Muscle layer of colon (tissue), 2 donors: Measurements from ENCODE around the gene AGAP1.

Source experiments
- H3K27ac ChIP-seq: one replicate; pipeline ENCODE4 v1.7.0; 2013; ENCODE audit warnings: low read depth, mild to moderate bottlenecking, low read length, moderate library complexity
- H3K27me3 ChIP-seq, 2 donors: one replicate each; pipeline ENCODE4 v1.7.0; 2013; ENCODE audit warnings: low read length in 2 of 2, mild to moderate bottlenecking in 2 of 2; ENCODE audit not compliant: insufficient read depth in 2 of 2, control insufficient read depth in 1 of 2
- H3K36me3 ChIP-seq: one replicate; pipeline ENCODE4 v1.7.0; 2013; ENCODE audit warnings: mild to moderate bottlenecking, low read length; ENCODE audit not compliant: insufficient read depth
- H3K4me1 ChIP-seq: one replicate; pipeline ENCODE4 v1.7.0; 2013; ENCODE audit warnings: mild to moderate bottlenecking, low read length; ENCODE audit not compliant: insufficient read depth
- H3K4me3 ChIP-seq, 2 donors: one replicate each; pipeline ENCODE4 v1.7.0; 2013; ENCODE audit warnings: low read length in 2 of 2, low read depth in 1 of 2, mild to moderate bottlenecking in 1 of 2, moderate library complexity in 1 of 2
- H3K9ac ChIP-seq: one replicate; pipeline ENCODE4 v1.7.0; 2013; ENCODE audit warnings: low read length
- H3K9me3 ChIP-seq: one replicate; pipeline ENCODE4 v1.7.0; 2013; ENCODE audit warnings: mild to moderate bottlenecking, low read length
- donor health status: abdominal sarcoma.
- donor health status: Adenocarcinoma of cecum.

AGAP1 gene

GRCh38 chr2:235493775-235494715 is at the start of gene AGAP1:
AGAP1 (plus strand) TSS chr2:235494043.
- H3K9me3 ChIP-seq: no peaks in the 10 kb centered on the region
- peak within 1 kb of the TSS; percentile 53 for H3K9ac ChIP-seq
- peak within 1 kb of the TSS; percentile 56 to 71 for H3K4me3 ChIP-seq
- H3K27me3 ChIP-seq: no peaks in the 10 kb centered on the region
- H3K36me3 ChIP-seq: no peaks in the 10 kb centered on the region
- peaks cover 16% of the 10 kb centered on the region for H3K4me1 ChIP-seq
- H3K27ac ChIP-seq: peak within 1 kb of the TSS; percentile 56

- Histone ChIP-seq H3K9me3 (no peaks in the 10 kb centered on the region), H3K4me1 (no peaks in the 10 kb centered on the region), H3K9ac (no peak overlapping the region), H3K4me3 (no peak overlapping the region), H3K36me3 (no peaks in the 10 kb centered on the region), H3K27me3 (no peaks in the 10 kb centered on the region), H3K27ac (no peak overlapping the region)
These were observed 49.7 kb upstream of the AGAP1 start for GRCh38 chr2:235444101-235444597.

- H3K36me3 ChIP-seq: no peaks in the 10 kb centered on the region
- H3K4me3 ChIP-seq: no peak overlapping the region
- no peaks in the 10 kb centered on the region for H3K4me1 ChIP-seq
- no peaks in the 10 kb centered on the region for H3K9me3 ChIP-seq
- H3K27me3 ChIP-seq: no peaks in the 10 kb centered on the region
- no peak overlapping the region for H3K9ac ChIP-seq
- no peak overlapping the region for H3K27ac ChIP-seq
These were observed 48.7 kb upstream of the AGAP1 start for GRCh38 chr2:235445116-235445515.

- H3K27me3 ChIP-seq: no peaks in the 10 kb centered on the region
- no peak overlapping the region for H3K4me3 ChIP-seq
- no peaks in the 10 kb centered on the region for H3K9me3 ChIP-seq
- no peak overlapping the region for H3K27ac ChIP-seq
- H3K9ac ChIP-seq: no peak overlapping the region
- no peaks in the 10 kb centered on the region for H3K4me1 ChIP-seq
- H3K36me3 ChIP-seq: no peaks in the 10 kb centered on the region
These were observed 47.8 kb upstream of the AGAP1 start for GRCh38 chr2:235446082-235446481.

GRCh38 chr2:235447210-235447609 is 46.6 kb upstream of the AGAP1 start:
- H3K9me3 ChIP-seq: no peaks in the 10 kb centered on the region
- H3K36me3 ChIP-seq: no peaks in the 10 kb centered on the region
- H3K27ac ChIP-seq: no peak overlapping the region
- no peak overlapping the region for H3K9ac ChIP-seq
- H3K4me3 ChIP-seq: no peak overlapping the region
- H3K4me1 ChIP-seq: no peaks in the 10 kb centered on the region
- no peaks in the 10 kb centered on the region for H3K27me3 ChIP-seq

- no peaks in the 10 kb centered on the region for H3K36me3 ChIP-seq
- H3K9me3 ChIP-seq: no peaks in the 10 kb centered on the region
- H3K27ac ChIP-seq: no peak overlapping the region
- H3K9ac ChIP-seq: no peak overlapping the region
- H3K4me3 ChIP-seq: no peak overlapping the region
- no peaks in the 10 kb centered on the region for H3K4me1 ChIP-seq
- H3K27me3 ChIP-seq: no peaks in the 10 kb centered on the region
These were observed 44.3 kb upstream of the AGAP1 start for GRCh38 chr2:235449568-235449967.

GRCh38 chr2:235453605-235454151 is 40.2 kb upstream of the AGAP1 start:
- H3K36me3 ChIP-seq: no peaks in the 10 kb centered on the region
- no peaks in the 10 kb centered on the region for H3K4me1 ChIP-seq
- no peaks in the 10 kb centered on the region for H3K27me3 ChIP-seq
- H3K9ac ChIP-seq: no peak overlapping the region
- no peak overlapping the region for H3K4me3 ChIP-seq
- H3K9me3 ChIP-seq: no peaks in the 10 kb centered on the region
- H3K27ac ChIP-seq: no peak overlapping the region

- no peak overlapping the region for H3K4me3 ChIP-seq
- H3K27ac ChIP-seq: no peak overlapping the region
- no peak overlapping the region for H3K9ac ChIP-seq
- H3K4me1 ChIP-seq: no peaks in the 10 kb centered on the region
- H3K27me3 ChIP-seq: no peaks in the 10 kb centered on the region
- no peaks in the 10 kb centered on the region for H3K36me3 ChIP-seq
- no peaks in the 10 kb centered on the region for H3K9me3 ChIP-seq
These were observed 35.0 kb upstream of the AGAP1 start for GRCh38 chr2:235458839-235459273.

- Histone ChIP-seq H3K9ac (no peak overlapping the region), H3K36me3 (no peaks in the 10 kb centered on the region), H3K9me3 (no peaks in the 10 kb centered on the region), H3K27me3 (no peaks in the 10 kb centered on the region), H3K4me3 (no peak overlapping the region), H3K27ac (no peak overlapping the region), H3K4me1 (no peaks in the 10 kb centered on the region)
These were observed 33.2 kb upstream of the AGAP1 start for GRCh38 chr2:235460548-235461047.

GRCh38 chr2:235461763-235462414 is 32.0 kb upstream of the AGAP1 start:
- no peak overlapping the region for H3K4me3 ChIP-seq
- no peak overlapping the region for H3K27ac ChIP-seq
- H3K27me3 ChIP-seq: no peaks in the 10 kb centered on the region
- H3K9me3 ChIP-seq: no peaks in the 10 kb centered on the region
- no peaks in the 10 kb centered on the region for H3K36me3 ChIP-seq
- H3K9ac ChIP-seq: no peak overlapping the region
- no peaks in the 10 kb centered on the region for H3K4me1 ChIP-seq

GRCh38 chr2:235462415-235462790 is 31.4 kb upstream of the AGAP1 start:
- Histone ChIP-seq H3K27me3 (no peaks in the 10 kb centered on the region), H3K4me1 (no peaks in the 10 kb centered on the region), H3K9ac (no peak overlapping the region), H3K9me3 (no peaks in the 10 kb centered on the region), H3K4me3 (no peak overlapping the region), H3K36me3 (no peaks in the 10 kb centered on the region), H3K27ac (no peak overlapping the region)
